HG02678 (cell line): ENCODE results near the gene SRP54.
"Not testable (repeated sequence)": the region's sequence is repeated elsewhere in the genome, so short reads cannot be mapped to it uniquely, and the experiment has no call there.

Source experiments
- ATAC-seq: cut with Tn5 transposase; IDR thresholded peaks from one replicate; pipeline ENCODE4 v1.9.1; 2021; ENCODE audit warnings: mild to moderate bottlenecking, moderate library complexity; ENCODE audit not compliant: unreplicated experiment

The SRP54 gene

GRCh38 chr14:34982421-34983147, at the start of gene SRP54:
Gene SRP54 (plus strand): TSS chr14:34982992. CDS start chr14:34996710, 13,718 bp downstream.
- ATAC-seq = peak; percentile 78

DNA sequence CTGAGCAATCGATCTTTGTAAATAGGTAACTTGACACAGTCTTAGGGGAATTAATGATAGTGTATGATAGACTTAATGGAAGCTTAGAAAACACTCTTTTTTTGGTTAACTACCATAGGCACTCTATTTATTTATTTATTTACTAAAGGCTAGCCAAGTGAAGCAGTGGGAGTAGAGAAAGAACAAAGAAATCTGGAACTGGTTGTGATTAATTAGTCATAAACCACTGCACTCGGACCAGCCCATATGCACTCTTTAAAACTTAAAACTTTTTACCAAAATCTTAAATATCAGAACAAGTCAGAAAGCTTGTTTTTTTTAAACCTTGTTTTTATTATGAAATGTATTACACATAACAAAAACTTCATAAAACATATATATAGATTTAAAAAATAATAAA, 49.5 kb upstream of the SRP54 start:
- no peak for ATAC-seq

DNA sequence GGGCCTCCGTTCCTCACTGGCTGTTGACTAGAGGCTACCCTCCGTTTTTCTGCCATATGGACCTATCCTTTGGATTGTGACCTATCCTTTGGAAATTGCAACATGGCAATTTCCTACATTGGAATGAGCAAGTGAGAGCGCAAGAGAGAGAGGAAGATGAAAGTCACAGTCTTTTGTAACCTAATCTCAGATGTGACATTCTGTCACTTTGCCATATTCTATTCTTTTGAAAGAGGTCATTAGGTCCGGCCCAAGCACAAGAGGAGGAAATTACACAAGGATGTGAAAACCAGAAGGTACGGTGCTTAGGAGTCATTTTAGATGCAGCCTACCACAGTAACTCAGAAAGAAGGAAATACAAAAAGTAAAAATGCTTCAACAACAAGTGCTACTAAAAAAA, 47.3 kb upstream of the SRP54 start:
- ATAC-seq = no peak

DNA sequence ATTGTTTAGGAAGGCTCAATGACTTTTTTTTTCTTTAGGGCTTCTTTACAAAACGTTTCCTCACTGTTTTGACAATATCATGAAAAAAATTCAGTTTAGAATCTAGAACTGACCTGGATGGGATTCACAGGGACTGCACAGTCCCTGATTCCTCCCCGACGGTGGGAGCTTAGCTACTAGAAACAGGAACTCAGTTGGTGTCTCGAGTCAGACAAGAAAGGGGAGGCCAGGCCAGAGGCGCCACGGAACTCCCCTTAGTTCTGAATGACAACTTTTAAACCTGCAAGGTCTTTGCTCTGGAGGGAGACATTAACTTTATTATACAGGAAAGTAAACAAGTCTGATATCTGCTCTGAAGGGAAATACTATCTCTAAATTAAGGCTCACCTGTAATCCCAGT, 45.4 kb upstream of the SRP54 start:
- no peak for ATAC-seq

DNA sequence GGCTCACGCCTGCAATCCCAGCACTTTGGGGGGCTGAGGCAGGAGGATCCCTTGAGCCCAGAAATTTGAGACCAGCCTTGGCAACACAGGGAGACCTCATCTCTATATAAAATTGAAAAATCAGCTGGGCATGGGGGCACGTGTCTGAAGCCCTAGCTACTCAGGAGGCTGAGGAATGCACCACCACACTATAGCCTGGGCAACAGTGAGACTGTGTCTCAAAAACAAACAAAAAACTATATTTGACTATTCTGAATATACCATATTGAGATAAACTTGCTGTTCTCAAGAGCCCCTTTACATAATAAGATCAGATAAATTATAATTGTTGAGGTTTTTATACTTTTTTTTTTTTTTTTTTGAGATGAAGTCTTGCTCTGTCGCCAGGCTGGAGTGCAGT, 44.9 kb upstream of the SRP54 start:
- no peak for ATAC-seq

GRCh38 chr14:34943506-34943905, 39.3 kb upstream of the SRP54 start:
- ATAC-seq = no peak

GRCh38 chr14:34944744-34945143, 38.0 kb upstream of the SRP54 start:
- ATAC-seq = no peak

- ATAC-seq = no peak
These were observed 36.1 kb upstream of the SRP54 start for GRCh38 chr14:34946699-34947098.

DNA sequence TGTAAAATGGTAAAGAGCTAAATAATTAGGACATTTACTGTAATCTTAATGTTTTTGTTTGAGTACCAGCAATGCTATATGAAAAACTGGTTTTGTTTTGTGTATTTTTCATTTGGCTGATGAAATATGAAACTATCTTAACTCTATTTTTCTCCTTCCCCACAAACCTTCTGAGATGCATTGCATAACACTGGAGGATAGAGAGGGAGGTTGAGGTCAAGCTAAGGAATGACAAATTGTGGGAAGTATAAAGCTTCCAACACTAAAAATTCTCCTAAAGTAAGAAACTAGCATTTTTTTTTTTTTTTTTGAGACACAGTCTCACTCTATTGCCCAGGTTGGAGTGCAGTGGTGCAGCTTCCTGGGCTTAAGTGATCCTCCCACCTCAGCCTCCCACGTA, 31.5 kb upstream of the SRP54 start:
- no peak for ATAC-seq

GRCh38 chr14:34956931-34957330, 25.9 kb upstream of the SRP54 start:
- ATAC-seq = no peak

DNA sequence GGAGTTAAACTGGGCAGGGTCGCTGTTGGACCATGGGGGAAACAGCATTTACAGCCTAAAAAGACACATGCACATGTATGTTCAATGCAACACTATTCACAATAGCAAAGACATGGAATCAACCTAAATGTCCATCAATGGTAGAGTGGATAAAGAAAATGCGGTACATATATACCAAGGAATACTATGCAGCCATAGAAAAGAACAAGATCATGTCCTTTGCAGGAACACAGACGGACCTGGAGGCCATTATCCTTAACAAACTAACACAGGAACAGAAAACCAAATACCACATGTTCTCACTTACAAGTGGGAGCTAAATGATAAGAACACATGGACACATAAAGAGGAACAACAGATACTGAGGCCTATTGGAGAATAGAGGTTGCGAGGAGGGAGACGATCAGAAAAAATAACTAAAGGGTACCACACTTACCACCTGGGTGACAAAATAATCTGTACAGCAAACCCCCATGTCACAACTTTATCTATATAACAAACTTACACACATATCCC, 25.0 kb upstream of the SRP54 start:
- no peak for ATAC-seq

- not testable (repeated sequence) for ATAC-seq
These were observed 20.7 kb upstream of the SRP54 start for GRCh38 chr14:34962106-34962505.

DNA sequence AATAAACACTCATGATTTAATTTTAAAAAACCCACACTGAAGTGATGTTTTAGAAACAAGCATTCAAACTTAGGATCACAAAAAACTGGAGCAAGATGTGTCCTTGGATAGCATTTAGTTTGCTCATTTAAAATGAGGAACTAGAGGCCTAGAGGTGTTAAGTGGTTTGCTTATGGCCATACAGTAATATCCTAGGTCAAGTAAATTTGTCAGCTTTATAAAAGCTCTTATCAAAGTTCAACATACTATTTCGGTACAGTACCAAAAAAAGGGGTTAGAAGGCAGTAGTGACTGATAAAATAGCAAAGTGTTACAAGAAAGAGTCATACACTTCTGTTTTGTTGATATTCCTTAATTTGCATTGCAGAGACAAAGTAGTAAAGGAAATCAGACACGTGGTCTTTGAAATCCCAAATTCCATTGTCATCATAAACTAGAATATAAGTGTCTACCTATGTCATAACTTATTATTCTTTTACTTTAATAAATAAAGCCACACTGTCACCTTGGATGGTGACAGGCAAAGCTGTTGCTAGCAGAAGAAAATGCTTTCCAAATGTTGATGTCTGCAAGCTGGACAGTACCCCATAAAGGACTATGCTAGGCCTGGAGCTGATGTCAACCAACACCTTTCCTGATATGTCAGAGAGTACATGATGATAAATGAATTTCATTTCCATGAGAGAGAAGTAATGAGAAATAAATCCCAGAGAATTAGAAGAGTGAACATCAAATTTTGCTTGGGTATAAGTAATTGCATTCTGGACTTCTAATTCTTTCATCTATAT, 17.6 kb upstream of the SRP54 start:
- ATAC-seq = no peak

GRCh38 chr14:34965912-34966311, 16.9 kb upstream of the SRP54 start:
- ATAC-seq = no peak

DNA sequence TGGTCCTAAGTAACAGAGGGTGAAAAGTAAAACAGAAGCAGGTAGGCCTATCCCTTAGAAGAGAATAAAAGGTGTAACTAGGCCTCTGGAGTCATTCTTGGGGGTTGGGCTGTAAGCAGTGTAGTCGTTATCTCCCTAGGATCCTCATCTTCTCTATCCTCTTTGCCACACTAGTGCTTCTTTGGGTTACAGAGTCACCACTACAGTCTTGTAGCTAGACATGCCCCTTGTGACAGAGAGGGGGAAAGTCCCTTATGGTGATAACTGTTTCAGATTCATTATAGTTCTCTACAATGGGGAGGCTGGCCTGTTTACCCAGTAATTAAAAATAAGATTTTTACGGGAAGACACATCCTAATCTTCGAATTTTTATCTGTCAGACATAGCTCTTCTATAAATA, 16.4 kb upstream of the SRP54 start:
- ATAC-seq = peak; percentile 88

- no peak for ATAC-seq
These were observed 12.1 kb upstream of the SRP54 start for GRCh38 chr14:34970665-34971064.

- ATAC-seq = no peak
These were observed 11.4 kb upstream of the SRP54 start for GRCh38 chr14:34971381-34971780.

- no peak for ATAC-seq
These were observed 11.0 kb upstream of the SRP54 start for GRCh38 chr14:34971801-34972200.

DNA sequence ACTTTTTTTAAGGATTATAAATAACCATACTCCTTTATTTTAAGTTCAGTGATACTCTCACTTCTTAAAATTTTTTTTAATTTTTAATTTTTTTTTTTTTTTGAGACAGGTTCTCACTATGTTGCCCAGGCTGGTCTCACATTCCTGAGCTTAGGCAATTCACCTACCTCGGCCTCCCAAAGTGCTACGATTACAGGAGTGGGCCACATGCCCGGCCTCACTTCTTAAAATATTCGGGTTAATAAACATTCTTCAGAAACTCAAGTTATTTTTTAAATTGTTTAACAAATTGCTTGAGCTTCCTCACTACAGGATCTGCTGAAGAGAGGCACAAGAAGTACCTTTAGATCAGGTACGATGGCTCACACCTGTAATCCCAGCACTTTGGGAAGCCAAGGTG, 4.3 kb upstream of the SRP54 start:
- ATAC-seq = no peak

DNA sequence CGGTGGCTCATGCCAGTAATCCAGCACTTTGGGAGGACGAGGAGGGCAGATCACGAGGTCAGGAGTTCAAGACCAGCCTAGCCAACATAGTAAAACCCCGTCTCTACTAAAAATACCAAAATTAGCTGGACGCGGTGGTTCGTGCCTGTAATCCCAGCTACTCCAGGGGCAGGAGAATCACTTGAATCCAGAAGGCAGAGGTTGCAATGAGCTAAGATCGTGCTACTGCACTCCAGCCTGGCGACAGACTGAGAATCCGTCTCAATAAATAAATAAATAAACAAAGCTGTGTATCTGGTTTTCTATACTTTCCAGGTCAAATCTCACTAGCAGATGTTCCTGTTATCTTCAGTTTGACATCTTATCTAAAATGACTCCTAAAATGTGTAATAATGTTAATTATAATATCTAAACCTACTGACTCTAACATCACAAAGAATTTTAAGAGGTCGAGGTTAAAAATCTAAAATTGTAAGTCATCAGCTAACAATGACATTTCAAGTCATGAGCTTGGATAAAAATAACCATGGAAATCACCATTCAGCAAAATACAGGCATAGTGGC, 2.4 kb upstream of the SRP54 start:
- ATAC-seq = no peak

DNA sequence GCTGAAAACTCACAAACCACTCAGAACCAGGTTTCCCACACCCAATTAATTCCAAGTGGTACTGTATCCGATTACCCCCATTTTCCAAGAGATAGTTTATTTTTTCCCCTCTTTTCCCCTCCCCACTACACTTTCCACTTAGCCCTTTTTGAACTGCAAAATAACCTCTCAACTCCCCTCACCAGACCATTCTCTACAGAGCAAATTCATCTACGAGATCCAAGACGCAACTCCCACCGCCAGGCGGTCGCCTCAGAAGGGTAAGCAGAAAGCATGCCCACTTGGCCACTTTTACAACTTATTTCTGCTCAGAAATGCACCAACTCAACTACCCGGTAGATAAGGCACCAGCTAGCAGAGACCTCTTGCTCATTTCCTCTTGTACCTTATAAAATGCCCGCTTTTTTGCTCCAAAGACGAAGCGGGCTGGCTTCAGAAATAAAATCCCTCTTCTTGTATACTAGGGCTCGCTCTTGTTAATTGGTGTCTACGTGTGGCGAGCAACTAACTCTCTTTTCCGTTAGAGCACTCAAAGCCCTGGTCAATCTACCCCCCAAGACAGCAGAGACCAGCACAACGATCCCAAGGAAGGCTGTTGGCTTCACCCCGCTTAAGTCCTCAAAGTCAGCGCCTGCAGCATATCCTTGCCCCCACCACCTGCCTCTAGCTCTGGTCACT, 910 bp upstream of the SRP54 start:
- ATAC-seq = no peak
